ENCODE measurements around the gene GATA6.

The GATA6 gene

GRCh38 chr18:22166069-22166950, 3.1 kb upstream of the GATA6 start:
- DNase-seq (ENCODE audit: low read depth, low spot score), result no peak

- no peak for DNase-seq (ENCODE audit: low read depth, low spot score)
These were observed 2.3 kb upstream of the GATA6 start for GRCh38 chr18:22167091-22167470.

GRCh38 chr18:22167471-22168241, 1.7 kb upstream of the GATA6 start:
- no peak for DNase-seq (ENCODE audit: low read depth, low spot score)

GRCh38 chr18:22168360-22168921, 948 bp upstream of the GATA6 start:
- DNase-seq (ENCODE audit: low read depth, low spot score), result no peak

- no peak for DNase-seq (ENCODE audit: low read depth, low spot score)
These were observed 566 bp downstream of the GATA6 start for GRCh38 chr18:22169889-22170420.

GRCh38 chr18:22170421-22171257, 1.2 kb downstream of the GATA6 start:
- no peak for DNase-seq (ENCODE audit: low read depth, low spot score)

- DNase-seq (ENCODE audit: low read depth, low spot score), result no peak
These were observed 2.1 kb downstream of the GATA6 start for GRCh38 chr18:22171258-22172119.

GRCh38 chr18:22172120-22172582, 2.8 kb downstream of the GATA6 start:
- DNase-seq (ENCODE audit: low read depth, low spot score), result no peak

GRCh38 chr18:22172594-22173049, 3.2 kb downstream of the GATA6 start:
- no peak for DNase-seq (ENCODE audit: low read depth, low spot score)

GRCh38 chr18:22173221-22173927, 4.0 kb downstream of the GATA6 start:
- no peak for DNase-seq (ENCODE audit: low read depth, low spot score)

- DNase-seq (ENCODE audit: low read depth, low spot score), result no peak
These were observed 4.5 kb downstream of the GATA6 start for GRCh38 chr18:22173928-22174301.

GRCh38 chr18:22174341-22175145, 5.2 kb downstream of the GATA6 start:
- no peak for DNase-seq (ENCODE audit: low read depth, low spot score)

- DNase-seq (ENCODE audit: low read depth, low spot score), result no peak
These were observed 6.0 kb downstream of the GATA6 start for GRCh38 chr18:22175346-22175745.

GRCh38 chr18:22176420-22177326, 7.3 kb downstream of the GATA6 start:
- no peak for DNase-seq (ENCODE audit: low read depth, low spot score)

- no peak for DNase-seq (ENCODE audit: low read depth, low spot score)
These were observed 8.0 kb downstream of the GATA6 start for GRCh38 chr18:22177327-22177871.

- no peak for DNase-seq (ENCODE audit: low read depth, low spot score)
These were observed 9.8 kb downstream of the GATA6 start for GRCh38 chr18:22179174-22179573.

- DNase-seq (ENCODE audit: low read depth, low spot score), result no peak
These were observed 10.2 kb downstream of the GATA6 start for GRCh38 chr18:22179631-22180030.
